ENCODE measurements around the gene ITGA7.

ITGA7 gene

GRCh38 chr12:55717011-55718007 lies 9.6 kb upstream of the ITGA7 start:
- DNase-seq, result peak; percentile 78

DNA sequence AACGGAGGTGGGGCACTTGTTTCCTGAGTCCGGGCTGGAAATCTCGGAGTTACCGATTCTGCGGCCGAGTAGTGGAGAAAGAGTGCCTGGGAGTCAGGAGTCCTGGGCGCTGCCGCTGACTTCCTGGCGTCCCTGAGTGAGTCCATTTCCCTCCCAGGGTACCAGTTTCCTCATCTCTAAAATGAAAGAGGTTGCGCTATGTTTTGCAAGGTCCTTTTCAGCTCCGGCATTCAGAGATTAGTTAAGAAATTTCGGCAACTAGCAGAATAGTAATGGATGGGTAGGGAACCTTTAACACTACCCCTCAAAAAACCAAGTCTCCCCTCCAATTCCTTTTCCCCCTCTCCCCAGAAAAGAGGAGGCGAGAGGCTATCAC lies 8.9 kb upstream of the ITGA7 start:
- no peak for DNase-seq

GRCh38 chr12:55715833-55716581 lies 8.3 kb upstream of the ITGA7 start, which contains the start of gene BLOC1S1:
Gene BLOC1S1, plus strand, starts transcription at chr12:55716046. Its CDS starts 6 bp downstream, at chr12:55716052.
- DNase-seq, result peak; percentile 96

- DNase-seq, result no peak
These were observed 7.6 kb upstream of the ITGA7 start for GRCh38 chr12:55715169-55715764.

GRCh38 chr12:55713721-55714120 lies 6.0 kb upstream of the ITGA7 start:
- DNase-seq, result peak; percentile 91

DNA sequence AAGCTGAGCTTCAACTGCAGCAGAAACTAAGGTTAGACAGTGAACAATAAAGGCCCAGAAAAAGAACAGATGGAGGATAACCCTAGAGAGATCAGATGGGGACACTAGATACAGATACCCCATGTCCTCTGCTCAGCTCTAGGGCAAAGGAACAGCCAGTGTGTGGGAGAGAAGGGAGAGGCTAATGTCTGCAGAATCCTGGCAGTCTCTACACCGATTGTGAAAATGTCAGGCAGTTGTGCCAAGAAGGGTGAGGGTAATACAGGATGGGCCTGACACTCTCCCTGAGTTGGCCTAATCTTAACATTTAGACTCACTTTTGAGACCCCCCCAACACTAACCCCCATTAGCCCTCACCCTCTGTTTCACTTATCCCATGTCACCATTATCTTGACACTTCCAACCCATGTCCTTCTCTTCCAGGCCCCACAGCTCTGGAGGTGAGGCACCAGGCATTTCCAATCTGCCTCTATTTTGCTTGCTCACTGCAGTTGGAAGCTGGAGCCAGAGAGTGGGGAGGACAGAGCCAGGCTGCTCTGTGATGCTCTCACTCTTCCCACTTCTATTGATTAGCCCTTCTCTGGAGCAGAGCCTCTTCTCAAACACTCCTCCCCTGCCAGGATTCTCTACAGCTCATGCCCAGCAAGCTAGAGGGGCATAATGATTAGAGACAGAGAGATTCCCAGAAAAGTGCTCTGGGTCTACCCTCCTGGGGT lies 5.2 kb upstream of the ITGA7 start:
- DNase-seq, result no peak

- no peak for DNase-seq
These were observed 4.3 kb upstream of the ITGA7 start for GRCh38 chr12:55711786-55712553.

- no peak for DNase-seq
These were observed 1.1 kb upstream of the ITGA7 start for GRCh38 chr12:55708695-55709233.

- DNase-seq, result no peak
These were observed 459 bp downstream of the ITGA7 start for GRCh38 chr12:55707219-55707671.

- no peak for DNase-seq
These were observed 1.0 kb downstream of the ITGA7 start for GRCh38 chr12:55706568-55707218.

- no peak for DNase-seq
These were observed 1.8 kb downstream of the ITGA7 start for GRCh38 chr12:55705782-55706402.

- DNase-seq, result no peak
These were observed 2.6 kb downstream of the ITGA7 start for GRCh38 chr12:55704824-55705718.

DNA sequence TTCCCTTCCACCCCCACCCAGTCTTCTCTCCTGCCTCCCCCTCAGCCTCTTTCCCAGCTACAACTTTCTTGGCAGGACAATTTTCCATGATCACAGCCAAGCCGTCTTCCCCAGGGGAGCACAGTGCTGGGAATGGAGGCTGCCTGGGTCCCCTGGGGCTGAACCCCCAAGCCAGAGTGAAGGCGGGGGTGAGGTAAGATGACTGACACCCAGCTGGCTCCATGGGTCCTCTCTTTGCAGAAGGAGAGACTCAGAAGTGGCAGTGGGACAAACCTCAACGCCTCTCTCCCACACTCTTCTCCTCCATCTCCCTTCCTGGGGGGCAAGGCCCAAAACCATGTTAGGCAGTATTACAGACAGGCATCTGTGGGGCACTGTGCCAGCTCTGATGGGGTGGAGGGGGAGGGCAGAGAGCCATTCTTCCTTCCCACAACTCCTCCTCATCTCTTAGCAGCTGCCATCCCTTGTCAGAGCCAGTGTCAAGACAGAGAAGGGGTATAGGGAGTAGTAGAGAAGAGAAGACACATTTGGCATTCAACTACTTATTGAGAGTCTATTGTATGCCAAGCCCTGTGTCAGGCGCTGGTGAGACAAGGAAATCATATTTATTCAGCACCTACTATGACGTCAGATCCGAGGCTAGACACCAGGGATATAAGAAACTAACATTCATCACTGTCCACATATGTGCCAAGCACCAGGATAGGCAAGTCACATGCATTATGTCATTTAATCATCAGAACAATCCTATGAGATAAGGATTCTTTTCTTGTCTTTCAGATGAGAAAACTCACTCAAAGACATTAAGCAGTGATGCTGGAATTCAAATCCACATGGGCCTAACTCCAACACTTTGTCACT lies 3.6 kb downstream of the ITGA7 start:
- peak; percentile 18 for DNase-seq

GRCh38 chr12:55703288-55703687 lies 4.4 kb downstream of the ITGA7 start:
- DNase-seq, result no peak

DNA sequence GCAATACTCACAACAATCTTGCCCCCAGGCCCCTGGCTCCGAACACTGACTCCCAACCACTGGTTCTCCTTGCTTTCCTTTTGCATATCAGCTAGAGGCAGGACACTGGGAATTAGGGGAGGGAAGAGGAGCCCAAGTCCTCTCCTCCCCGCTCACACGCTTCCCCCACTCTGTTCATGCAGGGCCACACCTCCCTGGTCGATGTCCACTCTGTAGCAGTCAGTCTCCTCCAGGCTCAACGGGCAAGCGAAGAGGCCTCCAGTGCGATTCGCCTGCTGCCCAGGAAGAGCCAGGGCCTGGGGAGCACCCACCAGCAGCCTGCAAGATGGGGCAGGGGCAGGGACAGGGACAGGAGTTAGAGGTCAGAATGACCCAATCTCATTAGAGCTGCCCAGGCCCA lies 4.8 kb downstream of the ITGA7 start:
- no peak for DNase-seq

DNA sequence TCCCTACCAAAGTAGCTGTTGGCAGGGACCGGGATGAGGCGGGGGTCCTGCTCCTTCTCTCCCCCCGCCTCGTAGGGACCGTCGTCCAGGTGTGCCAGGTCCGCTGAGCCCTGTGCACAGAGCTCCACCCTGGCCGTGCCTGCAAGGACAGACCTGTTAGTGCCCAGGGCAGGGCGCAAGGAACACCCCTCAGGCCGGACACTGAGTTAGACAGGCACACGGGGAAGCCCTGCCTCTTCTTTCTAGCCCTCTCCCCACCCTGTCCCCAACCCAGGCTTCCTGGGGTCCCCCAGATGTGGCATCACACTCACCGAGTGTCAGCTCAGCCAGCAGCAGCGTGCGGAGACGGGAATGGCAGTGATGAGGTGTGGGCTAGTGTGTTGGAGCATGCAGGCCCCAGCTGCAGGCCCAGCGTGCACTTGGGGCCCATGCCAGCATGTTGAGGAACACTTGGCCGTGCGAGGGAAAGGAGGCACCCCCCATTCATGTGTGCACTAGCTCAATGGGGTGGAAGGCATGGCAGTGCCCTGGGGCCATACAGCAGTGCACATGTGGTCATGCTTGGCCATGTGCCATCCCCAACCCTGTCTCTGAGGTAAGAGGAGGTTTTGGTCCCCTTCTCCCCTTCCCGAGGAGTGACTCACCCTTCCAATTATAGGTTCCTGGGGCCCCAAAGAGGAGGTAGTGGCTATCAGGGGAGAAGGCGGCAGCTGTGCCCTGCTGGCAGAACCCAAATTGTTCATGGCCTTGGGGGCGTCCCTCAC lies 7.3 kb downstream of the ITGA7 start:
- peak; percentile 31 for DNase-seq

GRCh38 chr12:55699471-55700055 lies 8.1 kb downstream of the ITGA7 start:
- DNase-seq, result no peak
